ENCODE measurements around the gene ARHGEF6.

DNA sequence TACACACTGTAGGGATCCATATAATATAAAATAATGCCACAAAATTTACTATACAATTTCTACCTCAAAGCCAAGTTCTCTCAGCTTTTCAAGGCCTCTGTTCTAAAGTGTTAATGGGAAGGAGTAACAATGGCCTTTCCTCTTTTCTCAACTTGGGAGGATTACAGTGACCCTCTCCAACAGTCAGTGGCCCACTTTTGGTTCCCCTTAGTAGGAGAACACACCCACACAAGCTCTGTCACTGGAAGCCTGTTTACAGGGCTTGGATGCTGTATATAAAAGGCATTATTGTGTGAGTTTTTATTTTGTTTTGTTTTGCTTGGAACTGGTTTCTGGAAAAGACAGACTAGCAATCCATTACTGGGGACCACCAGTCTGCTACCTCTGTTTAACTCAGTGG, 1.8 kb downstream of the ARHGEF6 start:
- TF ChIP-seq POLR2A (IDR thresholded peaks at IDR 0.05) (no peak), POLR2AphosphoS5 (IDR thresholded peaks at IDR 0.05) (no peak)
- TF ChIP-seq, protein P1, sequence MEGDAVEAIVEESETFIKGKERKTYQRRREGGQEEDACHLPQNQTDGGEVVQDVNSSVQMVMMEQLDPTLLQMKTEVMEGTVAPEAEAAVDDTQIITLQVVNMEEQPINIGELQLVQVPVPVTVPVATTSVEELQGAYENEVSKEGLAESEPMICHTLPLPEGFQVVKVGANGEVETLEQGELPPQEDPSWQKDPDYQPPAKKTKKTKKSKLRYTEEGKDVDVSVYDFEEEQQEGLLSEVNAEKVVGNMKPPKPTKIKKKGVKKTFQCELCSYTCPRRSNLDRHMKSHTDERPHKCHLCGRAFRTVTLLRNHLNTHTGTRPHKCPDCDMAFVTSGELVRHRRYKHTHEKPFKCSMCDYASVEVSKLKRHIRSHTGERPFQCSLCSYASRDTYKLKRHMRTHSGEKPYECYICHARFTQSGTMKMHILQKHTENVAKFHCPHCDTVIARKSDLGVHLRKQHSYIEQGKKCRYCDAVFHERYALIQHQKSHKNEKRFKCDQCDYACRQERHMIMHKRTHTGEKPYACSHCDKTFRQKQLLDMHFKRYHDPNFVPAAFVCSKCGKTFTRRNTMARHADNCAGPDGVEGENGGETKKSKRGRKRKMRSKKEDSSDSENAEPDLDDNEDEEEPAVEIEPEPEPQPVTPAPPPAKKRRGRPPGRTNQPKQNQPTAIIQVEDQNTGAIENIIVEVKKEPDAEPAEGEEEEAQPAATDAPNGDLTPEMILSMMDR (IDR thresholded peaks at IDR 0.05): no peak

Data from stomach (tissue), 4 donors.